K562 (cell line): ENCODE measurements around the gene AP1B1. TPM values are rescaled to one million over a fixed set of nuclear protein-coding genes. Genes with fewer than 3 reads are reported as not detected.

Experiments
- ATAC-seq: fragments of 200-7000 bp; cut with Tn5 transposase; 3 replicates; pipeline ENCODE4 v1.9.1; 2020; ENCODE audit warnings: moderate library complexity
- BruUV-seq: library from RNA; stranded (reverse); fragments of 400-500 nt; replicated peaks from 2 replicates; lab custom pipeline; 2021; lab: Mats Ljungman, UMichigan
- CTCF ChIA-PET: fragments of 300-600 bp; formaldehyde crosslinking; extraction: SDS; loops from one replicate; lab custom pipeline; 2021; ENCODE audit warnings: low intra/inter-chr PET ratio; lab: Yijun Ruan, JAX
- POLR2A ChIA-PET: fragments of 300-600, 350-650 bp; sonication (Branson Sonifier 250); formaldehyde crosslinking; extraction: SDS; loops from one replicate; lab custom pipeline; 2021; ENCODE audit warnings: antibody characterized with exemption, inconsistent platforms; lab: Yijun Ruan, JAX
- DNase-seq, 4 experiments: peaks; one replicate each; pipeline versions ENCODE4 v3.0.0 to v3.0.0-alpha.2; 2011 to 2018; ENCODE audit warnings: low spot score in 3 of 4, mixed read lengths in 3 of 4; ENCODE audit errors: extremely low read depth in 1 of 4
- FAIRE-seq: peaks from 2 replicates; lab custom pipeline; 2011; peaks lifted over from hg19 to GRCh38; lab: Jason Lieb, UNC
- H2AFZ ChIP-seq: 2 replicates; pipeline ENCODE4 v1.6.0; 2011; ENCODE audit warnings: low read depth, low read length, control low read depth, inconsistent platforms
- H3K27ac ChIP-seq: fragments of 200-600 bp; 3 replicates; pipeline ENCODE4 v1.8.0; 2011; ENCODE audit warnings: low read depth, mild to moderate bottlenecking, control low read depth, inconsistent platforms, low read length, moderate library complexity, mixed read lengths; ENCODE audit errors: extremely low read depth
- H3K27me3 ChIP-seq, 2 experiments: fragments of 300-600 bp in 1 of 2; 2 replicates in 1 of 2; 3 replicates in 1 of 2; pipeline versions ENCODE4 v1.6.0 to v1.8.0; 2011; ENCODE audit warnings: inconsistent platforms in 2 of 2, low read length in 2 of 2, mild to moderate bottlenecking in 1 of 2, mixed read lengths in 1 of 2, moderate library complexity in 1 of 2; ENCODE audit not compliant: control insufficient read depth in 2 of 2, insufficient read depth in 2 of 2
- H3K36me3 ChIP-seq: fragments of 300-600 bp; 3 replicates; pipeline ENCODE4 v1.8.0; 2011; ENCODE audit warnings: mild to moderate bottlenecking, low read length, inconsistent platforms; ENCODE audit not compliant: control insufficient read depth, insufficient read depth
- H3K4me1 ChIP-seq, 2 experiments: fragments of 200-600 bp in 1 of 2; replicated peaks in 1 of 2; 2 replicates in 1 of 2; 3 replicates in 1 of 2; pipeline versions ENCODE4 v1.5.1 to v1.8.0; 2011; ENCODE audit warnings: inconsistent platforms in 2 of 2, low read length in 2 of 2, mild to moderate bottlenecking in 1 of 2, mixed read lengths in 1 of 2, moderate library complexity in 1 of 2; ENCODE audit not compliant: control insufficient read depth in 2 of 2, insufficient read depth in 2 of 2
- H3K4me2 ChIP-seq: 2 replicates; pipeline ENCODE4 v1.6.1; 2011; ENCODE audit warnings: low read length, control low read depth, inconsistent platforms, mixed read lengths; ENCODE audit not compliant: insufficient read depth
- H3K4me3 ChIP-seq: fragments of 200-600 bp; sonication (generic), shearing (Covaris generic); 2 replicates; pipeline ENCODE4 v1.5.1; 2016; ENCODE audit warnings: control low read depth, inconsistent platforms
- H3K79me2 ChIP-seq: fragments of 200-600 bp; 3 replicates; pipeline ENCODE4 v1.8.0; 2011; ENCODE audit warnings: low read length, inconsistent platforms; ENCODE audit not compliant: control insufficient read depth, insufficient read depth
- H3K9ac ChIP-seq, 2 experiments: 2 replicates each; pipeline versions ENCODE4 v1.6.0 to v1.6.1; 2011; ENCODE audit warnings: low read depth in 2 of 2, low read length in 2 of 2, control low read depth in 1 of 2, inconsistent platforms in 1 of 2, mild to moderate bottlenecking in 1 of 2, mixed read lengths in 1 of 2; ENCODE audit not compliant: insufficient read depth in 1 of 2
- H3K9me1 ChIP-seq: one replicate; pipeline ENCODE4 v1.6.0; 2011; ENCODE audit warnings: inconsistent platforms, mild to moderate bottlenecking, low read length, moderate library complexity; ENCODE audit not compliant: control insufficient read depth, insufficient read depth
- H3K9me3 ChIP-seq: replicated peaks from 2 replicates; pipeline ENCODE4 v1.5.1; 2011; ENCODE audit warnings: low read depth, low read length, inconsistent platforms; ENCODE audit not compliant: control insufficient read depth, insufficient read depth
- H4K20me1 ChIP-seq: replicated peaks from 2 replicates; pipeline ENCODE4 v1.6.1; 2011; ENCODE audit warnings: low read length, inconsistent platforms, mixed read lengths; ENCODE audit not compliant: control insufficient read depth, insufficient read depth
- CBFA2T3 ChIP-seq: fragments of 450-650 bp; IDR thresholded peaks from 2 replicates; pipeline ENCODE4 v1.6.1; 2017
- CBFB ChIP-seq: sonication (generic); formaldehyde crosslinking; IDR thresholded peaks from 2 replicates; pipeline ENCODE4 v1.4.0; 2020; ENCODE audit warnings: mild to moderate bottlenecking, missing genetic modification reagents
- FUS ChIP-seq: fragments of 200-400 bp; formaldehyde crosslinking; optimal IDR thresholded peaks from 2 replicates; pipeline ENCODE3; 2017; ENCODE audit warnings: low read depth, low read length
- HDGF ChIP-seq: fragments of 450-650 bp; IDR thresholded peaks from 2 replicates; pipeline ENCODE4 v1.6.1; 2016
- KDM4B ChIP-seq, 2 experiments: fragments of 450-650 bp in 1 of 2; sonication (generic) in 1 of 2; IDR thresholded peaks; 2 replicates each; pipeline ENCODE4 v1.6.1; 2016 to 2017; ENCODE audit warnings: borderline replicate concordance in 2 of 2, antibody characterized with exemption in 1 of 2, low read depth in 1 of 2, mild to moderate bottlenecking in 1 of 2
- POLR3G ChIP-seq: IDR thresholded peaks from 2 replicates; pipeline ENCODE4 v1.6.1; 2011; ENCODE audit not compliant: insufficient read length, insufficient replicate concordance; ENCODE audit errors: extremely low read depth
- RERE ChIP-seq: sonication (generic); formaldehyde crosslinking; IDR thresholded peaks from 2 replicates; pipeline ENCODE4 v1.8.0; 2023; ENCODE audit warnings: missing genetic modification reagents, mild to moderate bottlenecking, borderline replicate concordance
- TARDBP ChIP-seq: fragments of 450-650 bp; IDR thresholded peaks from 2 replicates; pipeline ENCODE4 v1.6.1; 2016
- TFAM ChIP-seq: fragments of 250-450 bp; sonication (Bioruptor Pico); conservative IDR thresholded peaks from 2 replicates; pipeline ENCODE4 v1.5.0; 2021; ENCODE audit warnings: mild to moderate bottlenecking, moderate library complexity
- ZNF274 ChIP-seq: IDR thresholded peaks from 2 replicates; pipeline ENCODE4 v1.6.1; 2011; ENCODE audit warnings: low read depth, mild to moderate bottlenecking, low read length, moderate library complexity, borderline replicate concordance
- WGBS: fragments of 100-300 bp; shearing (Covaris generic); methylation state at CpG from one replicate; pipeline ENCODE4 v1.1.6; 2016; ENCODE audit warnings: low coverage, mixed read lengths; ENCODE audit not compliant: insufficient coverage; ENCODE audit errors: missing lambda C conversion rate; 5-methylcytosine and 5-hydroxymethylcytosine counted together
- in situ Hi-C: fragments of 300-500 bp; cut with MboI; formaldehyde crosslinking; loops from 4 replicates; pipeline ENCODE4 v1.15.0; 2018; ENCODE audit warnings: inconsistent platforms, mixed read lengths
- intact Hi-C: fragments of 100-400 bp; cut with micrococcal nuclease; formaldehyde crosslinking; loops from 2 replicates; pipeline ENCODE4 v1.14.2; 2022
- polyA plus RNA-seq, 8 experiments: library from polyadenylated mRNA; depleted of rRNA in 4 of 8; stranded (reverse) in 5 of 8; unstranded in 3 of 8; fragments of >200 nt; fragmentation: Nextera tagmentation in 2 of 8; fragmentation: Illumina TruSeq in 1 of 8; extraction: Ambion mirVana in 2 of 8; extraction: Trizol in 1 of 8; gene quantifications; 2 replicates each; pipeline versions ENCODE4 v1.2.1 to v1.2.3, GENCODE V29; 2011 to 2014; ENCODE audit warnings: inconsistent platforms in 1 of 8, missing spikeins in 1 of 8
- total RNA-seq, 7 experiments: library from RNA; depleted of rRNA in 6 of 7; stranded (reverse); fragments of >200 nt in 6 of 7; fragmentation: Illumina TruSeq in 2 of 7; extraction: Trizol in 2 of 7; gene quantifications; 2 replicates each; pipeline versions ENCODE4 v1.2.1 to v1.2.3, GENCODE V29; 2011 to 2021; ENCODE audit warnings: low replicate concordance in 1 of 7

The AP1B1 gene
- total and polyA plus RNA-seq, 9 of the 15 experiments (the other 6 are each of a cell fraction or from before 2014, with no cell fraction given): 1.2 to 60.9 (median 30.1) TPM

- ChIA-PET POLR2A (interaction anchor here (0.6 to 2.1 kb wide), 7 partner anchors 9 to 35 kb away, joined by 3 to 10 read pairs (median 6); partner anchors contain the start of genes EWSR1 and RHBDD3), CTCF (no interaction called here)
- BruUV-seq: no TSS peak
- Histone ChIP-seq H3K27me3 (no peaks in the 10 kb centered on the region), H3K4me3 (no peak overlapping the region), H2AFZ (no peak overlapping the region), H3K4me2 (no peak overlapping the region), H3K9me1 (no peaks in the 10 kb centered on the region), H4K20me1 (no peaks in the 10 kb centered on the region; the same call in 1 of the 2 replicates), H3K9me3 (no peaks in the 10 kb centered on the region), H3K79me2 (peaks cover 9% of the 10 kb centered on the region), H3K27ac (peak overlapping the region; percentile 55; the same call in 2 of the 3 replicates), H3K36me3 (peaks cover 26% of the 10 kb centered on the region; the same call in 2 of the 3 replicates), H3K9ac (peak overlapping the region in 1 of 2 experiments; percentile 3; a peak in 2 of 4 replicates), H3K4me1 (peaks cover 7 to 60% of the 10 kb centered on the region in 2 experiments)
- intact Hi-C loops (no loop called here), in situ Hi-C loops (no loop called here)
- FAIRE-seq (no peak), DNase-seq (no peak), ATAC-seq (no peak)
- 25% methylated on average over 5 of the region's 13 CpGs for WGBS
- TF ChIP-seq TFAM (CRISPR knock-in tag) (no peak), KDM4B (IDR thresholded peaks at IDR 0.05; ENCODE audit: borderline replicate concordance in 2 of 2, low read depth in 1 of 2) (0 out of 4 replicates have a peak, but pooled peaks of 1 of the 2 experiments have one; percentile 4)
These were observed 85.5 kb downstream of the AP1B1 start for GRCh38 chr22:29302681-29303465.

GRCh38 chr22:29302402-29302680, 86.0 kb downstream of the AP1B1 start:
- H3K27me3 ChIP-seq: no peaks in the 10 kb centered on the region
- no peak overlapping the region for H3K4me3 ChIP-seq
- FAIRE-seq: no peak
- H3K9me1 ChIP-seq: no peaks in the 10 kb centered on the region
- in situ Hi-C loops: no loop called here
- POLR2A ChIA-PET: interaction anchor here (0.6 to 2.1 kb wide), 2 partner anchors 8 to 16 kb away, joined by 3 to 9 read pairs; no protein-coding TSS in a partner anchor
- no peaks in the 10 kb centered on the region; the same call in 1 of the 2 replicates for H4K20me1 ChIP-seq
- no TSS peak for BruUV-seq
- DNase-seq: no peak
- no peaks in the 10 kb centered on the region for H3K9me3 ChIP-seq
- no peak overlapping the region for H3K9ac ChIP-seq
- H3K27ac ChIP-seq: no peak overlapping the region
- H3K79me2 ChIP-seq: peaks cover 4% of the 10 kb centered on the region
- intact Hi-C loops: no loop called here
- H3K4me1 ChIP-seq: peaks cover 7 to 55% of the 10 kb centered on the region in 2 experiments
- WGBS: 96% methylated on average over 2 of the region's 2 CpGs
- H2AFZ ChIP-seq: no peak overlapping the region
- peaks cover 31% of the 10 kb centered on the region for H3K36me3 ChIP-seq
- no peak overlapping the region for H3K4me2 ChIP-seq
- CTCF ChIA-PET: no interaction called here
- ATAC-seq: no peak
- no peak for TF ChIP-seq TARDBP
- no peak for TF ChIP-seq CBFA2T3
- no peak for TF ChIP-seq RERE (CRISPR knock-in tag)
- TF ChIP-seq ZNF274: no peak
- no peak for TF ChIP-seq POLR3G
- no peak for TF ChIP-seq HDGF
- no peak for TF ChIP-seq FUS
- TF ChIP-seq CBFB (CRISPR knock-in tag): no peak
